Panc1 (cell line): ENCODE data around the gene RABGAP1L. TPM values are rescaled to one million over a fixed set of nuclear protein-coding genes. Genes with fewer than 3 reads are reported as not detected.

Experiments used
- ATAC-seq: fragments of 200-7000 bp; cut with Tn5 transposase; 2 replicates; pipeline ENCODE4 v1.9.1; 2020; ENCODE audit warnings: mild to moderate bottlenecking, moderate library complexity
- BruUV-seq: library from RNA; stranded (reverse); fragments of 400-500 nt; replicated peaks from 2 replicates; lab custom pipeline; 2021; lab: Mats Ljungman, UMichigan
- CTCF ChIA-PET: fragments of 300-600 bp; sonication (Branson Sonifier 250); formaldehyde crosslinking; loops from one replicate; lab custom pipeline; 2022; ENCODE audit warnings: antibody characterized with exemption; lab: Charles Lee
- POLR2A ChIA-PET: fragments of 300-600 bp; sonication (Branson Sonifier 250); formaldehyde crosslinking; loops from one replicate; lab custom pipeline; 2022; ENCODE audit warnings: antibody characterized with exemption; lab: Charles Lee
- DNase-seq: peaks from one replicate; pipeline ENCODE4 v3.0.0-alpha.2; 2010; ENCODE audit warnings: low read depth, low spot score
- H3K27ac ChIP-seq: 2 replicates; pipeline ENCODE4 v1.5.1; 2011; ENCODE audit warnings: mild to moderate bottlenecking, low read length, inconsistent platforms
- H3K27me3 ChIP-seq: fragments of 200-500 bp; sonication (Bioruptor generic); 2 replicates; pipeline ENCODE4 v1.6.0; 2014; ENCODE audit warnings: low read length, inconsistent platforms; ENCODE audit not compliant: control insufficient read depth, insufficient read depth
- H3K36me3 ChIP-seq: fragments of 200-500 bp; sonication (Bioruptor generic); 2 replicates; pipeline ENCODE4 v1.5.1; 2014; ENCODE audit warnings: inconsistent platforms, mild to moderate bottlenecking, low read length, moderate library complexity; ENCODE audit not compliant: control insufficient read depth, insufficient read depth
- H3K4me1 ChIP-seq: 2 replicates; pipeline ENCODE4 v1.5.1; 2011; ENCODE audit warnings: inconsistent platforms, mild to moderate bottlenecking, low read length, moderate library complexity; ENCODE audit not compliant: control insufficient read depth, insufficient read depth
- H3K4me3 ChIP-seq, 2 experiments: 2 replicates each; pipeline ENCODE4 v1.5.1; 2011 to 2012; ENCODE audit warnings: low read depth in 2 of 2, low read length in 2 of 2, mild to moderate bottlenecking in 2 of 2, inconsistent platforms in 1 of 2, moderate library complexity in 1 of 2
- H3K9me3 ChIP-seq: fragments of 200-500 bp; sonication (Bioruptor generic); 2 replicates; pipeline ENCODE4 v1.5.1; 2014; ENCODE audit warnings: low read depth, mild to moderate bottlenecking, inconsistent platforms, low read length, moderate library complexity; ENCODE audit not compliant: control insufficient read depth, insufficient read depth
- CTCF ChIP-seq: fragments of 450-650 bp; IDR thresholded peaks from 2 replicates; pipeline ENCODE4 v1.5.1; 2017; ENCODE audit warnings: mild to moderate bottlenecking
- POLR2AphosphoS5 ChIP-seq: IDR thresholded peaks from 2 replicates; pipeline ENCODE4 v1.6.1; 2012; ENCODE audit warnings: mild to moderate bottlenecking, low read depth, low read length, moderate library complexity
- SIN3A ChIP-seq: IDR thresholded peaks from 2 replicates; pipeline ENCODE4 v1.6.1; 2012; ENCODE audit warnings: low read depth, mild to moderate bottlenecking, low read length, moderate library complexity, borderline replicate concordance; ENCODE audit not compliant: insufficient read depth
- TCF7L2 ChIP-seq: IDR thresholded peaks from 2 replicates; pipeline ENCODE4 v1.6.1; 2011; ENCODE audit warnings: mild to moderate bottlenecking, low read depth, low read length, inconsistent platforms
- in situ Hi-C: cut with HindIII; loops from 2 replicates; pipeline ENCODE4 v1.10.0; 2016; ENCODE audit warnings: low sequenced_read_pairs, low pct_unique_long_range_greater_than_20kb
- intact Hi-C: fragments of 100-400 bp; cut with micrococcal nuclease; formaldehyde crosslinking; loops from one replicate; pipeline ENCODE4 v1.10.0; 2022; ENCODE audit not compliant: unreplicated experiment
- total RNA-seq: library from RNA; stranded (reverse); gene quantifications from one replicate; pipeline ENCODE4 v1.2.1, GENCODE V29; 2021; ENCODE audit not compliant: unreplicated experiment
- TF ChIP-seq, protein P1 (sequence below), 2 experiments: IDR thresholded peaks; 2 replicates each; pipeline ENCODE4 v1.6.1; 2011 to 2012; ENCODE audit warnings: low read depth in 2 of 2, control low read depth in 1 of 2, low read length in 1 of 2, mild to moderate bottlenecking in 1 of 2, moderate library complexity in 1 of 2; ENCODE audit not compliant: insufficient read depth in 1 of 2

Gene RABGAP1L
- total RNA-seq, 1 experiment from 2014 or later, result 37.0 TPM

GRCh38 chr1:174398246-174398645, 238.9 kb downstream of the RABGAP1L start:
- BruUV-seq, result no TSS peak

GRCh38 chr1:174399211-174399610, 239.9 kb downstream of the RABGAP1L start:
- no peaks in the 10 kb centered on the region for H3K27me3 ChIP-seq
- H3K4me3 ChIP-seq, result no peak overlapping the region
- no peak for DNase-seq
- intact Hi-C loops, result no loop called here
- no peaks in the 10 kb centered on the region for H3K9me3 ChIP-seq
- POLR2A ChIA-PET, result no interaction called here
- TF ChIP-seq TCF7L2 (no peak), POLR2AphosphoS5 (no peak), SIN3A (no peak), CTCF (no peak)
- TF ChIP-seq, protein P1, sequence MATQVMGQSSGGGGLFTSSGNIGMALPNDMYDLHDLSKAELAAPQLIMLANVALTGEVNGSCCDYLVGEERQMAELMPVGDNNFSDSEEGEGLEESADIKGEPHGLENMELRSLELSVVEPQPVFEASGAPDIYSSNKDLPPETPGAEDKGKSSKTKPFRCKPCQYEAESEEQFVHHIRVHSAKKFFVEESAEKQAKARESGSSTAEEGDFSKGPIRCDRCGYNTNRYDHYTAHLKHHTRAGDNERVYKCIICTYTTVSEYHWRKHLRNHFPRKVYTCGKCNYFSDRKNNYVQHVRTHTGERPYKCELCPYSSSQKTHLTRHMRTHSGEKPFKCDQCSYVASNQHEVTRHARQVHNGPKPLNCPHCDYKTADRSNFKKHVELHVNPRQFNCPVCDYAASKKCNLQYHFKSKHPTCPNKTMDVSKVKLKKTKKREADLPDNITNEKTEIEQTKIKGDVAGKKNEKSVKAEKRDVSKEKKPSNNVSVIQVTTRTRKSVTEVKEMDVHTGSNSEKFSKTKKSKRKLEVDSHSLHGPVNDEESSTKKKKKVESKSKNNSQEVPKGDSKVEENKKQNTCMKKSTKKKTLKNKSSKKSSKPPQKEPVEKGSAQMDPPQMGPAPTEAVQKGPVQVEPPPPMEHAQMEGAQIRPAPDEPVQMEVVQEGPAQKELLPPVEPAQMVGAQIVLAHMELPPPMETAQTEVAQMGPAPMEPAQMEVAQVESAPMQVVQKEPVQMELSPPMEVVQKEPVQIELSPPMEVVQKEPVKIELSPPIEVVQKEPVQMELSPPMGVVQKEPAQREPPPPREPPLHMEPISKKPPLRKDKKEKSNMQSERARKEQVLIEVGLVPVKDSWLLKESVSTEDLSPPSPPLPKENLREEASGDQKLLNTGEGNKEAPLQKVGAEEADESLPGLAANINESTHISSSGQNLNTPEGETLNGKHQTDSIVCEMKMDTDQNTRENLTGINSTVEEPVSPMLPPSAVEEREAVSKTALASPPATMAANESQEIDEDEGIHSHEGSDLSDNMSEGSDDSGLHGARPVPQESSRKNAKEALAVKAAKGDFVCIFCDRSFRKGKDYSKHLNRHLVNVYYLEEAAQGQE (IDR thresholded peaks at IDR 0.05; ENCODE audit: insufficient read depth in 1 of 2, low read depth in 2 of 2, low read length in 1 of 2), result no peak
- CTCF ChIA-PET, result no interaction called here
- no TSS peak for BruUV-seq
- no peak for ATAC-seq
- H3K27ac ChIP-seq, result no peak overlapping the region
- H3K4me1 ChIP-seq, result no peaks in the 10 kb centered on the region; the same call in 1 of the 2 replicates
- H3K36me3 ChIP-seq, result no peaks in the 10 kb centered on the region
- in situ Hi-C loops, result no loop called here

More at GRCh38 chr1:174398246-174398645, 238.9 kb downstream of the RABGAP1L start:
- intact Hi-C loops (no loop called here), in situ Hi-C loops (no loop called here)
- H3K27me3 ChIP-seq, result no peaks in the 10 kb centered on the region
- CTCF ChIA-PET, result no interaction called here
- no peaks in the 10 kb centered on the region for H3K9me3 ChIP-seq
- H3K27ac ChIP-seq, result no peak overlapping the region
- ATAC-seq (no peak), DNase-seq (no peak)
- H3K4me3 ChIP-seq, result no peak overlapping the region
- no peaks in the 10 kb centered on the region; the same call in 1 of the 2 replicates for H3K4me1 ChIP-seq
- POLR2A ChIA-PET, result no interaction called here
- no peak for TF ChIP-seq POLR2AphosphoS5
- TF ChIP-seq, protein P1 (IDR thresholded peaks at IDR 0.05; ENCODE audit: insufficient read depth in 1 of 2, low read depth in 2 of 2, low read length in 1 of 2), result no peak
- no peak for TF ChIP-seq TCF7L2
- TF ChIP-seq SIN3A, result no peak
- no peak for TF ChIP-seq CTCF
- H3K36me3 ChIP-seq, result no peaks in the 10 kb centered on the region
